Measurements from ENCODE around the gene POLR1B. TPM values are rescaled to one million over a fixed set of nuclear protein-coding genes. Genes with fewer than 3 reads are reported as not detected.

The POLR1B gene
- total and polyA plus RNA-seq, 2 of the 13 experiments (the other 11 are each of a cell fraction or from before 2014, with no cell fraction given), result 18.3 to 46.0 TPM

- TF ChIP-seq MXD4 (CRISPR knock-in tag; IDR thresholded peaks at IDR 0.05) (0 out of 2 replicates have a peak, but pooled peaks have one; percentile 34), E2F5 (CRISPR knock-in tag; conservative IDR thresholded peaks at IDR 0.05) (no peak), NFATC3 (CRISPR knock-in tag; IDR thresholded peaks at IDR 0.05) (no peak), ZNF577 (CRISPR knock-in tag; IDR thresholded peaks at IDR 0.05; ENCODE audit: borderline replicate concordance, low read depth) (no peak), ZNF800 (CRISPR knock-in tag; IDR thresholded peaks at IDR 0.05) (no peak), BCL6 (CRISPR knock-in tag; IDR thresholded peaks at IDR 0.05) (no peak), NCOA2 (CRISPR knock-in tag; IDR thresholded peaks at IDR 0.05) (0 out of 2 replicates have a peak, but pooled peaks have one; percentile 25), ZUFSP (CRISPR knock-in tag; IDR thresholded peaks at IDR 0.05; ENCODE audit: borderline replicate concordance) (no peak), ZNF547 (CRISPR knock-in tag; IDR thresholded peaks at IDR 0.05) (no peak), ZFP90 (CRISPR knock-in tag; IDR thresholded peaks at IDR 0.05; ENCODE audit: borderline replicate concordance) (peak; percentile 76), ZKSCAN5 (CRISPR knock-in tag; IDR thresholded peaks at IDR 0.05) (no peak), MLX (CRISPR knock-in tag; IDR thresholded peaks at IDR 0.05) (no peak), SNRNP70 (IDR thresholded peaks at IDR 0.05; ENCODE audit: low read depth, low read length) (no peak), ZFP41 (CRISPR knock-in tag; IDR thresholded peaks at IDR 0.05; ENCODE audit: borderline replicate concordance) (no peak), MTF1 (CRISPR knock-in tag; IDR thresholded peaks at IDR 0.05) (no peak), TSC22D2 (CRISPR knock-in tag; IDR thresholded peaks at IDR 0.05; ENCODE audit: borderline replicate concordance) (peak; percentile 64; the same call in 1 of the 2 replicates), ZNF276 (CRISPR knock-in tag; IDR thresholded peaks at IDR 0.05; ENCODE audit: low read depth) (0 out of 2 replicates have a peak, but pooled peaks have one; percentile 52), RBAK (CRISPR knock-in tag; IDR thresholded peaks at IDR 0.05) (0 out of 2 replicates have a peak, but pooled peaks have one; percentile 18), ZNF512B (CRISPR knock-in tag; IDR thresholded peaks at IDR 0.05; ENCODE audit: borderline replicate concordance) (peak; percentile 85; the same call in 1 of the 2 replicates)
Observed at GRCh38 chr2:112626604-112627059, 84.4 kb downstream of the POLR1B start (continued).

Measured in HepG2 (cell line).